Esophagus squamous epithelium (tissue), 5 donors: ENCODE data around the gene FGF16. TPM values are rescaled to one million over a fixed set of nuclear protein-coding genes. Genes with fewer than 3 reads are reported as not detected.
"Not testable (repeated sequence)": the region's sequence is repeated elsewhere in the genome, so short reads cannot be mapped to it uniquely, and the experiment has no call there.

Experiments
- DNase-seq: peaks from one replicate; lab custom pipeline; 2025; lab: John Stamatoyannopoulos, UW
- H3K27ac ChIP-seq, 4 donors: fragments of 200-600 bp; sonication (generic); one replicate each; pipeline ENCODE4 v1.5.1; 2016 to 2019; ENCODE audit warnings: mild to moderate bottlenecking in 1 of 4
- H3K27me3 ChIP-seq, 4 donors: fragments of 200-600 bp; sonication (generic); 1 replicate in 3 of 4; 2 replicates in 1 of 4; pipeline versions ENCODE4 v1.5.1 to v1.6.0; 2017 to 2021; ENCODE audit warnings: antibody characterized with exemption in 1 of 4
- H3K36me3 ChIP-seq, 3 donors: fragments of 200-600 bp; sonication (generic); one replicate each; pipeline ENCODE4 v1.5.1; 2016 to 2019
- H3K4me1 ChIP-seq, 3 donors: fragments of 200-600 bp; sonication (generic); one replicate each; pipeline ENCODE4 v1.5.1; 2017 to 2019
- H3K4me3 ChIP-seq, 4 donors: fragments of 200-600 bp; sonication (generic); 1 replicate in 3 of 4; 2 replicates in 1 of 4; pipeline ENCODE4 v1.5.1; 2016 to 2019; ENCODE audit warnings: mild to moderate bottlenecking in 2 of 4, moderate library complexity in 1 of 4
- H3K9me3 ChIP-seq, 3 donors: fragments of 200-600 bp; sonication (generic); one replicate each; pipeline ENCODE4 v1.5.1; 2016 to 2019
- CTCF ChIP-seq, 6 experiments: fragments of 450-650 bp in 4 of 6; fragments of 200-600 bp in 2 of 6; sonication (generic) in 2 of 6; IDR thresholded peaks; one replicate each; pipeline ENCODE4 v1.5.1; 2016 to 2019; ENCODE audit warnings: antibody characterized with exemption in 6 of 6, mild to moderate bottlenecking in 4 of 6, moderate library complexity in 4 of 6
- POLR2A ChIP-seq, 4 donors: fragments of 450-650 bp; IDR thresholded peaks; one replicate each; pipeline ENCODE4 v1.6.1; 2017; ENCODE audit warnings: antibody characterized with exemption in 4 of 4, mild to moderate bottlenecking in 4 of 4, moderate library complexity in 3 of 4
- WGBS, 2 donors: methylation state at CpG; one replicate each; pipeline ENCODE4 v1.1.5; 2018; 5-methylcytosine and 5-hydroxymethylcytosine counted together
- intact Hi-C: fragments of 100-400 bp; cut with DNase I; formaldehyde crosslinking; loops from one replicate; pipeline ENCODE4 v1.15.0; 2022
- total RNA-seq, 4 donors: library from RNA; depleted of rRNA; stranded (reverse); fragments of >200 nt; gene quantifications; one replicate each; pipeline ENCODE4 v1.1.0, GENCODE V29; 2016
- donor health status: DM: yes; HTN: yes; CAD: no.

The FGF16 gene
- total RNA-seq, result not detected

- peak within 1 kb of the TSS; percentile 19 to 53 (median 40) for H3K4me3 ChIP-seq
These were observed at the start of gene FGF16 for GRCh38 chrX:77446908-77447652. FGF16 (plus strand) TSS chrX:77447389; CDS start chrX:77447675, 286 bp downstream.

GRCh38 chrX:77398330-77398954, 48.7 kb upstream of the FGF16 start:
- no peak overlapping the region for H3K4me3 ChIP-seq
- no peak overlapping the region for H3K27ac ChIP-seq
- no peaks in the 10 kb centered on the region for H3K9me3 ChIP-seq
- DNase-seq, result no peak
- H3K27me3 ChIP-seq, result no peaks in the 10 kb centered on the region
- intact Hi-C loops, result no loop called here
- TF ChIP-seq POLR2A (IDR thresholded peaks at IDR 0.05) (no peak), CTCF (IDR thresholded peaks at IDR 0.05) (no peak)
- 39 to 58% methylated on average over 2 to 3 of the region's 3 CpGs for WGBS, 2 donors
- no peaks in the 10 kb centered on the region for H3K4me1 ChIP-seq
- H3K36me3 ChIP-seq, result no peaks in the 10 kb centered on the region

More at GRCh38 chrX:77446908-77447652, at the start of gene FGF16:
- DNase-seq, result no peak
- peaks cover 0 to 21% (median 0%) of the 10 kb centered on the region in 3 donors for H3K4me1 ChIP-seq
- H3K27me3 ChIP-seq, result peaks cover 0 to 8% (median 0%) of the 10 kb centered on the region in 4 donors
- no peaks in the 10 kb centered on the region for H3K9me3 ChIP-seq
- TF ChIP-seq CTCF (IDR thresholded peaks at IDR 0.05), result no peak
- TF ChIP-seq POLR2A (IDR thresholded peaks at IDR 0.05), result no peak
- H3K36me3 ChIP-seq, result no peaks in the 10 kb centered on the region
- intact Hi-C loops, result no loop called here
- 3 to 37% methylated on average over 7 to 18 of the region's 48 CpGs for WGBS, 2 donors
- peak within 1 kb of the TSS in 1 of 4 donors; percentile 19 for H3K27ac ChIP-seq

GRCh38 chrX:77404419-77404818, 42.8 kb upstream of the FGF16 start:
- no peak overlapping the region for H3K27ac ChIP-seq
- WGBS, 2 donors, result 21% methylated on average over 2 of the region's 2 CpGs; no CpG with 5 or more reads in 1 of the 2 donors
- TF ChIP-seq CTCF (IDR thresholded peaks at IDR 0.05), result no peak
- TF ChIP-seq POLR2A (IDR thresholded peaks at IDR 0.05), result no peak
- intact Hi-C loops, result no loop called here
- no peaks in the 10 kb centered on the region for H3K27me3 ChIP-seq
- H3K4me3 ChIP-seq, result no peak overlapping the region
- DNase-seq, result no peak
- no peaks in the 10 kb centered on the region for H3K4me1 ChIP-seq
- no peaks in the 10 kb centered on the region for H3K36me3 ChIP-seq
- H3K9me3 ChIP-seq, result no peaks in the 10 kb centered on the region

- intact Hi-C loops, H3K4me1 ChIP-seq, H3K9me3 ChIP-seq, DNase-seq, H3K27me3 ChIP-seq, H3K27ac ChIP-seq, H3K36me3 ChIP-seq, H3K4me3 ChIP-seq: not testable (repeated sequence)
- 33 to 40% methylated on average over 1 of the region's 1 CpG for WGBS, 2 donors
These were observed 39.4 kb upstream of the FGF16 start for GRCh38 chrX:77407821-77408220.

- H3K4me1 ChIP-seq, result no peaks in the 10 kb centered on the region
- intact Hi-C loops, result no loop called here
These were observed 34.6 kb upstream of the FGF16 start for GRCh38 chrX:77412631-77413030.

More at GRCh38 chrX:77412631-77413030, 34.6 kb upstream of the FGF16 start:
- no peak for DNase-seq
- no peak overlapping the region for H3K27ac ChIP-seq
- TF ChIP-seq POLR2A (IDR thresholded peaks at IDR 0.05) (no peak), CTCF (IDR thresholded peaks at IDR 0.05) (no peak)
- H3K36me3 ChIP-seq, result no peaks in the 10 kb centered on the region
- no peaks in the 10 kb centered on the region for H3K27me3 ChIP-seq
- WGBS, 2 donors, result 78 to 87% methylated on average over 3 of the region's 3 CpGs
- H3K4me3 ChIP-seq, result no peak overlapping the region
- no peaks in the 10 kb centered on the region for H3K9me3 ChIP-seq
